T-helper 9 cell (primary cell): ENCODE results near the gene WASF2.
A peak's percentile ranks its signal among the peaks of the same experiment; 100 is the strongest.
"Not testable (repeated sequence)": the region's sequence is repeated elsewhere in the genome, so short reads cannot be mapped to it uniquely, and the experiment has no call there.

Source experiments
- DNase-seq: peaks from one replicate; pipeline ENCODE4 v3.0.0-alpha.2; 2020

WASF2 gene

GRCh38 chr1:27491748-27492700, 2.1 kb upstream of the WASF2 start:
- DNase-seq, result no peak

GRCh38 chr1:27489501-27489972, 430 bp downstream of the WASF2 start:
- peak; percentile 5 for DNase-seq

- no peak for DNase-seq
Observed at GRCh38 chr1:27487966-27488884, 1.7 kb downstream of the WASF2 start.

GRCh38 chr1:27485363-27485762, 4.6 kb downstream of the WASF2 start:
- DNase-seq, result no peak

- DNase-seq, result no peak
Observed at GRCh38 chr1:27483659-27484058, 6.3 kb downstream of the WASF2 start.

GRCh38 chr1:27481994-27482620, 7.9 kb downstream of the WASF2 start:
- no peak for DNase-seq

- no peak for DNase-seq
Observed at GRCh38 chr1:27478098-27478497, 11.9 kb downstream of the WASF2 start.

GRCh38 chr1:27476237-27476636, 13.7 kb downstream of the WASF2 start:
- DNase-seq, result no peak

- no peak for DNase-seq
Observed at GRCh38 chr1:27475720-27476119, 14.2 kb downstream of the WASF2 start.

- DNase-seq, result no peak
Observed at GRCh38 chr1:27473755-27474154, 16.2 kb downstream of the WASF2 start.

GRCh38 chr1:27472098-27472497, 17.9 kb downstream of the WASF2 start:
- DNase-seq, result not testable (repeated sequence)

GRCh38 chr1:27471477-27471876, 18.5 kb downstream of the WASF2 start:
- no peak for DNase-seq

- DNase-seq, result no peak
Observed at GRCh38 chr1:27469334-27469733, 20.6 kb downstream of the WASF2 start.

- DNase-seq, result not testable (repeated sequence)
Observed at GRCh38 chr1:27468378-27468777, 21.6 kb downstream of the WASF2 start.

GRCh38 chr1:27464926-27465647, 24.9 kb downstream of the WASF2 start:
- no peak for DNase-seq

- DNase-seq, result not testable (repeated sequence)
Observed at GRCh38 chr1:27463916-27464315, 26.1 kb downstream of the WASF2 start.

- DNase-seq, result not testable (repeated sequence)
Observed at GRCh38 chr1:27458521-27458920, 31.4 kb downstream of the WASF2 start.

GRCh38 chr1:27455139-27455811, 34.7 kb downstream of the WASF2 start:
- peak; percentile 6 for DNase-seq

- DNase-seq, result no peak
Observed at GRCh38 chr1:27454610-27455009, 35.4 kb downstream of the WASF2 start.

GRCh38 chr1:27451343-27451742, 38.6 kb downstream of the WASF2 start:
- DNase-seq, result no peak

- no peak for DNase-seq
Observed at GRCh38 chr1:27448982-27449381, 41.0 kb downstream of the WASF2 start.

GRCh38 chr1:27447883-27448282, 42.1 kb downstream of the WASF2 start:
- DNase-seq, result no peak
